ENCODE data around the gene STK32B. TPM values are rescaled to one million over a fixed set of nuclear protein-coding genes. Genes with fewer than 3 reads are reported as not detected.

Gene STK32B
- total and polyA plus RNA-seq, 2 experiments from 2014 or later, result 0.71 to 2.3 TPM

- Histone ChIP-seq H3K4me2 (no peak overlapping the region), H4K20me1 (replicated peaks; ENCODE audit: insufficient read depth) (no peaks in the 10 kb centered on the region), H3K27ac (ENCODE audit: low read depth) (no peak overlapping the region), H3K9me2 (ENCODE audit: insufficient read depth) (0 out of 2 replicates have a peak, but pooled peaks cover 3% of the 10 kb centered on the region), H3K36me3 (ENCODE audit: insufficient read depth) (no peaks in the 10 kb centered on the region), H3K79me2 (replicated peaks; ENCODE audit: insufficient read depth) (no peaks in the 10 kb centered on the region), H3F3A (replicated peaks; ENCODE audit: low read depth) (no peaks in the 10 kb centered on the region), H3K27me3 (ENCODE audit: insufficient read depth) (no peaks in the 10 kb centered on the region), H2AFZ (no peak overlapping the region), H3K4me3 (no peak overlapping the region), H3K4me1 (ENCODE audit: insufficient read depth) (no peaks in the 10 kb centered on the region)
- H3K4me1 Mint-ChIP-seq, result no peaks in the 10 kb centered on the region
- TF ChIP-seq, protein P1, sequence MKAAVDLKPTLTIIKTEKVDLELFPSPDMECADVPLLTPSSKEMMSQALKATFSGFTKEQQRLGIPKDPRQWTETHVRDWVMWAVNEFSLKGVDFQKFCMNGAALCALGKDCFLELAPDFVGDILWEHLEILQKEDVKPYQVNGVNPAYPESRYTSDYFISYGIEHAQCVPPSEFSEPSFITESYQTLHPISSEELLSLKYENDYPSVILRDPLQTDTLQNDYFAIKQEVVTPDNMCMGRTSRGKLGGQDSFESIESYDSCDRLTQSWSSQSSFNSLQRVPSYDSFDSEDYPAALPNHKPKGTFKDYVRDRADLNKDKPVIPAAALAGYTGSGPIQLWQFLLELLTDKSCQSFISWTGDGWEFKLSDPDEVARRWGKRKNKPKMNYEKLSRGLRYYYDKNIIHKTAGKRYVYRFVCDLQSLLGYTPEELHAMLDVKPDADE (IDR thresholded peaks at IDR 0.05), result no peak
- TF ChIP-seq CTCF (conservative IDR thresholded peaks at IDR 0.05; ENCODE audit: low read depth in 2 of 2), result no peak
- no peak for TF ChIP-seq ZNF114 (CRISPR knock-in tag; IDR thresholded peaks at IDR 0.05)
- TF ChIP-seq ZNF331 (CRISPR knock-in tag; IDR thresholded peaks at IDR 0.05; ENCODE audit: low read depth), result no peak
- TF ChIP-seq EZH2 (IDR thresholded peaks at IDR 0.05; ENCODE audit: low read depth, unreplicated experiment), result no peak
- TF ChIP-seq POLR2AphosphoS5 (IDR thresholded peaks at IDR 0.05; ENCODE audit: low read depth), result no peak
- TF ChIP-seq EZH2phosphoT487 (IDR thresholded peaks at IDR 0.05; ENCODE audit: unreplicated experiment), result no peak
- TF ChIP-seq ZNF462 (CRISPR knock-in tag; IDR thresholded peaks at IDR 0.05), result no peak
- TF ChIP-seq REST (IDR thresholded peaks at IDR 0.05; ENCODE audit: unreplicated experiment), result no peak
- TF ChIP-seq STAT1 (IDR thresholded peaks at IDR 0.05; ENCODE audit: unreplicated experiment), result no peak
- ATAC-seq (no peak), DNase-seq (ENCODE audit: low spot score) (no peak)
- H3K4me3 Mint-ChIP-seq, result no peak overlapping the region
- no peaks in the 10 kb centered on the region for H3K36me3 Mint-ChIP-seq (ENCODE audit: low read depth)
- peaks cover 3% of the 10 kb centered on the region for H3K27me3 Mint-ChIP-seq (ENCODE audit: insufficient read depth, low read depth, poor library complexity)
- H3K9me3 Mint-ChIP-seq, result no peaks in the 10 kb centered on the region
- H3K27ac Mint-ChIP-seq, result no peak overlapping the region
Measured at GRCh38 chr4:5120468-5120867, 69.2 kb downstream of the STK32B start.
